ENCODE results near the gene PLXNA2. TPM values are rescaled to one million over a fixed set of nuclear protein-coding genes. Genes with fewer than 3 reads are reported as not detected.

PLXNA2 gene
- total and polyA plus RNA-seq, 2 donors (not counting 1 experiment from before 2014, with no cell fraction given) = 0.31 to 1.2 TPM

DNA sequence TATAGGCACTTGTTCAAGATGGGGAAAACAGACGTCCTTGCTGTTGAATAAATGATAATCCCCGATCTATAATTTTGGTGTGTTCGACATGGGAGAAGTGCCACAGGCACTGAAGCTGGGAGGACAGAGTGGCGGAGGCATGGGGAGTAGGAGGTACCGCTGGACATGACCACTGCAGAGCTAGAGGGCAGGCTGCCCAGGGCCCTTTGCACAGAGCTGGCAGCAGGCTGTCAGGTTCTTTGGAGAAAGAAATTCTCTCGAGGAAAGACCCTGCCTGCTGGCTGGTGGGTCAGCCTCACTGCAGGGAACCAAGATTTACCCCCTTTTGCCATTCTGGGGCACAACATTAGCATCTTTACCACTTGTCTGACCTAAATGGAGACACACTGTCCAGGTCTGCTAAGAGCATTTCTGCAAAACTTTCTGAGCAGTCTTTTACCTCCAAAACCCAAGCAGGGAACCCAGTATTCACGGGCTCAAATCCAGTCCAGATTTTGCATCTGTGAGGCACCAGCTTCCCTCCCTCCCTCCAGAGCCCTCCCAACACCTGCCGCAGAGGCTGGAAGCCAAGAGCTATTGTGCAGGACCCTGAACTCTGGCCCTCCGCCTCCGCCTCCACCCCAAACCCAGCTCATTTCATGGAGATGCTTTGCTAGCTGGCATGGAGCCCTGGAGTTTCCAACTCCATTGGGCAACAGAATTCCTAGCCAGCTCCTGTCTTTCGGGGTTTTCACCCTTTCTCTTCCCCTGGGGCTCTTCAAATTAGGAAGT, 142.3 kb downstream of the PLXNA2 start:
- ChIA-PET CTCF (no interaction called here), POLR2A (no interaction called here)
- H3K79me2 ChIP-seq (ENCODE audit: control insufficient read depth, insufficient read depth, low read length) = no peaks in the 10 kb centered on the region
- TF ChIP-seq CTCF (IDR thresholded peaks at IDR 0.05) = no peak
- no peak for TF ChIP-seq EZH2 (IDR thresholded peaks at IDR 0.05; ENCODE audit: borderline replicate concordance, insufficient read depth, low read depth, low read length, poor library complexity, severe bottlenecking)
- no peak overlapping the region for H3K9ac ChIP-seq (ENCODE audit: low read length)
- no peaks in the 10 kb centered on the region for H3K36me3 ChIP-seq (replicated peaks in 1 of 2; ENCODE audit: control extremely low read depth in 1 of 2, control insufficient read depth in 1 of 2, extremely low read depth in 1 of 2, insufficient read depth in 2 of 2, low read length in 1 of 2)
- no peaks in the 10 kb centered on the region for H3K9me3 ChIP-seq (ENCODE audit: control extremely low read depth in 1 of 3, control insufficient read depth in 2 of 3, insufficient read depth in 1 of 3, low read length in 2 of 3)
- Mint-ChIP-seq H3K4me1 (no peaks in the 10 kb centered on the region), H3K4me3 (no peak overlapping the region), H3K9me3 (ENCODE audit: insufficient read depth) (no peaks in the 10 kb centered on the region), H3K27me3 (peaks cover 17% of the 10 kb centered on the region), H3K27ac (no peak overlapping the region)
- H3K27ac ChIP-seq (ENCODE audit: low read length in 2 of 2) = no peak overlapping the region
- intact Hi-C loops (cut with micrococcal nuclease) = no loop called here
- no peak overlapping the region for H3K4me2 ChIP-seq (replicated peaks; ENCODE audit: low read depth, low read length, poor library complexity, severe bottlenecking)
- H4K20me1 ChIP-seq (ENCODE audit: control insufficient read depth, insufficient read depth, low read length, poor library complexity, severe bottlenecking) = no peaks in the 10 kb centered on the region
- 82% methylated on average over 11 of the region's 11 CpGs for WGBS (ENCODE audit: insufficient coverage)
- ATAC-seq (ENCODE audit: low read depth) (no peak), DNase-seq (no peak)
- no peak overlapping the region for H3K4me3 ChIP-seq (ENCODE audit: control extremely low read depth in 1 of 5, extremely low read depth in 1 of 5, insufficient read depth in 1 of 5, low read depth in 2 of 5, low read length in 4 of 5)
- H3K4me1 ChIP-seq (ENCODE audit: control insufficient read depth in 2 of 2, insufficient read depth in 2 of 2, low read length in 2 of 2) = no peaks in the 10 kb centered on the region
- H2AFZ ChIP-seq (ENCODE audit: insufficient read depth, low read depth, low read length, poor library complexity, severe bottlenecking) = no peak overlapping the region
- no peaks in the 10 kb centered on the region for H3K27me3 ChIP-seq (replicated peaks in 1 of 4; ENCODE audit: control extremely low read depth in 1 of 4, control insufficient read depth in 3 of 4, insufficient read depth in 4 of 4, low read length in 3 of 4)

GRCh38 chr1:208100906-208101305, 143.3 kb downstream of the PLXNA2 start:
- Histone ChIP-seq H3K27me3 (replicated peaks in 1 of 4; ENCODE audit: control extremely low read depth in 1 of 4, control insufficient read depth in 3 of 4, insufficient read depth in 4 of 4, low read length in 3 of 4) (no peaks in the 10 kb centered on the region), H3K4me2 (replicated peaks; ENCODE audit: low read depth, low read length, poor library complexity, severe bottlenecking) (no peak overlapping the region), H3K79me2 (ENCODE audit: control insufficient read depth, insufficient read depth, low read length) (no peaks in the 10 kb centered on the region), H3K9ac (ENCODE audit: low read length) (no peak overlapping the region), H3K4me1 (ENCODE audit: control insufficient read depth in 2 of 2, insufficient read depth in 2 of 2, low read length in 2 of 2) (no peaks in the 10 kb centered on the region), H4K20me1 (ENCODE audit: control insufficient read depth, insufficient read depth, low read length, poor library complexity, severe bottlenecking) (no peaks in the 10 kb centered on the region), H3K36me3 (replicated peaks in 1 of 2; ENCODE audit: control extremely low read depth in 1 of 2, control insufficient read depth in 1 of 2, extremely low read depth in 1 of 2, insufficient read depth in 2 of 2, low read length in 1 of 2) (no peaks in the 10 kb centered on the region), H3K9me3 (ENCODE audit: control extremely low read depth in 1 of 3, control insufficient read depth in 2 of 3, insufficient read depth in 1 of 3, low read length in 2 of 3) (no peaks in the 10 kb centered on the region), H3K27ac (ENCODE audit: low read length in 2 of 2) (no peak overlapping the region), H2AFZ (ENCODE audit: insufficient read depth, low read depth, low read length, poor library complexity, severe bottlenecking) (no peak overlapping the region), H3K4me3 (ENCODE audit: control extremely low read depth in 1 of 5, extremely low read depth in 1 of 5, insufficient read depth in 1 of 5, low read depth in 2 of 5, low read length in 4 of 5) (no peak overlapping the region)
- H3K9me3 Mint-ChIP-seq (ENCODE audit: insufficient read depth) = no peaks in the 10 kb centered on the region
- no peak for ATAC-seq (ENCODE audit: low read depth)
- intact Hi-C loops (cut with micrococcal nuclease) = no loop called here
- peaks cover 11% of the 10 kb centered on the region for H3K27me3 Mint-ChIP-seq
- H3K4me3 Mint-ChIP-seq = no peak overlapping the region
- WGBS (ENCODE audit: insufficient coverage) = 100% methylated on average over 3 of the region's 5 CpGs
- no peak overlapping the region for H3K27ac Mint-ChIP-seq
- H3K4me1 Mint-ChIP-seq = no peaks in the 10 kb centered on the region
- no peak for DNase-seq
- CTCF ChIA-PET = no interaction called here
- TF ChIP-seq EZH2 (IDR thresholded peaks at IDR 0.05; ENCODE audit: borderline replicate concordance, insufficient read depth, low read depth, low read length, poor library complexity, severe bottlenecking) (no peak), CTCF (IDR thresholded peaks at IDR 0.05) (no peak)
- POLR2A ChIA-PET = no interaction called here
